Activated naive CD8-positive, alpha-beta T cell treated with anti-CD3 and anti-CD28 coated beads for 36 hours (primary cell): ENCODE measurements around the gene PLAAT2. TPM values are rescaled to one million over a fixed set of nuclear protein-coding genes. Genes with fewer than 3 reads are reported as not detected.

Experiments used
- DNase-seq: peaks from one replicate; pipeline ENCODE4 v3.0.0; 2021
- H3K27ac Mint-ChIP-seq: one replicate; pipeline ENCODE4 v1.8.0; 2022; ENCODE audit warnings: mild to moderate bottlenecking, moderate library complexity, mixed read lengths
- H3K27me3 Mint-ChIP-seq: one replicate; pipeline ENCODE4 v1.8.0; 2022; ENCODE audit warnings: mild to moderate bottlenecking, mixed read lengths
- H3K36me3 Mint-ChIP-seq: one replicate; pipeline ENCODE4 v1.8.0; 2021; ENCODE audit warnings: mild to moderate bottlenecking, mixed read lengths
- H3K4me1 Mint-ChIP-seq: one replicate; pipeline ENCODE4 v1.8.0; 2021; ENCODE audit warnings: mixed read lengths
- H3K4me3 Mint-ChIP-seq: one replicate; pipeline ENCODE4 v1.8.0; 2022; ENCODE audit warnings: mild to moderate bottlenecking, moderate library complexity, mixed read lengths
- H3K9me3 Mint-ChIP-seq: one replicate; pipeline ENCODE4 v1.8.0; 2022; ENCODE audit warnings: mixed read lengths
- total RNA-seq, 2 experiments: library from RNA; stranded (reverse); gene quantifications; one replicate each; pipeline ENCODE4 v1.2.3, GENCODE V29; 2021

The PLAAT2 gene
- total RNA-seq, 2 experiments from 2014 or later, result 0.52 to 1.0 TPM

DNA sequence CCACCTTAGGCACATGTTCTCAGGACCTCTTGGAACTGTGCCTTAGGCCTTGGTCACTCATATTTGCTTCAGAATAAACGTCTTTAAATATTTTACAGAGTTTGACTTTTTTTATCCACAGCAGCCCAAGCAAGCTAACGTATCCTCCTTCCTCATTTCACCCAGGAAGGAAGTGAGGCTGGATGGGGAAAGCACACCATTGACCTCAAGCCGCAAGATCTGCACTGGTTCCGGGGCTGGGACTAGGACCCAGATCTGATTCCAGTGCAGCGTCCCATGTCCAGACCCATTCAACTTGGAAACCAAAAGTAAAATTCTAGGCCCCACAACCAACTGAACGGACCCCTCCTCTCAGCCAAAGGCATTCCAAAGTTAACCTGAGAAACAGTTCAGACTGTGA is 59.7 kb downstream of the PLAAT2 start:
- H3K9me3 Mint-ChIP-seq, result peaks cover 15% of the 10 kb centered on the region
- H3K4me3 Mint-ChIP-seq, result no peak overlapping the region
- peaks cover 5% of the 10 kb centered on the region for H3K36me3 Mint-ChIP-seq

More for the DNA sequence above, 59.7 kb downstream of the PLAAT2 start:
- Mint-ChIP-seq H3K27me3 (no peaks in the 10 kb centered on the region), H3K4me1 (no peaks in the 10 kb centered on the region), H3K27ac (no peak overlapping the region)
- no peak for DNase-seq

Other genes starting within 250 kb of the PLAAT2 start
- gene SLC22A9, start 193.6 kb downstream of the PLAAT2 start, total RNA-seq, result not detected
- under 1 TPM in 1 of 2 experiments, not detected in 1; 0.18 TPM for gene PLAAT5, start 72.2 kb downstream of the PLAAT2 start, total RNA-seq
- gene LGALS12, start 57.3 kb downstream of the PLAAT2 start, total RNA-seq, result not detected
- 10 to 100 TPM; 34.2 to 40.5 TPM for gene PLAAT4, start 26.6 kb downstream of the PLAAT2 start, total RNA-seq
- gene PLAAT3, start 51.1 kb upstream of the PLAAT2 start, total RNA-seq, result 1 to 10 TPM; 6.0 to 6.5 TPM
- gene ATL3, start 108.0 kb upstream of the PLAAT2 start, total RNA-seq, result 10 to 100 TPM; 20.9 to 23.2 TPM
- gene RTN3, start 118.1 kb upstream of the PLAAT2 start, total RNA-seq, result 10 to 100 TPM; 30.4 to 33.5 TPM
- gene ZFTA, start 205.4 kb upstream of the PLAAT2 start, total RNA-seq, result 1 to 10 TPM; 4.7 to 6.2 TPM